NCI-H2196 (cell line): ENCODE results near the gene SF3A2.
A peak's percentile ranks its signal among the peaks of the same experiment; 100 is the strongest.

Experiments
- DNase-seq: peaks from one replicate; lab custom pipeline; 2025; ENCODE audit not compliant: unreplicated experiment; lab: John Stamatoyannopoulos, UW

The SF3A2 gene

GRCh38 chr19:2207991-2208860 lies 28.4 kb upstream of the SF3A2 start:
- no peak for DNase-seq

GRCh38 chr19:2208975-2209374 lies 27.6 kb upstream of the SF3A2 start:
- no peak for DNase-seq

- no peak for DNase-seq
Observed at GRCh38 chr19:2209408-2209807, 27.2 kb upstream of the SF3A2 start.

GRCh38 chr19:2210206-2210605 lies 26.4 kb upstream of the SF3A2 start:
- DNase-seq, result no peak

- DNase-seq, result no peak
Observed at GRCh38 chr19:2210987-2211740, 25.5 kb upstream of the SF3A2 start.

- no peak for DNase-seq
Observed at GRCh38 chr19:2212861-2213711, 23.5 kb upstream of the SF3A2 start.

- no peak for DNase-seq
Observed at GRCh38 chr19:2213799-2214198, 22.8 kb upstream of the SF3A2 start.

- DNase-seq, result no peak
Observed at GRCh38 chr19:2214251-2214650, 22.4 kb upstream of the SF3A2 start.

GRCh38 chr19:2215281-2215751 lies 21.3 kb upstream of the SF3A2 start:
- peak; percentile 77 for DNase-seq

GRCh38 chr19:2216361-2217225 lies 20.0 kb upstream of the SF3A2 start:
- DNase-seq, result no peak

- DNase-seq, result no peak
Observed at GRCh38 chr19:2217591-2217990, 19.0 kb upstream of the SF3A2 start.

GRCh38 chr19:2219726-2220125 lies 16.9 kb upstream of the SF3A2 start:
- no peak for DNase-seq

GRCh38 chr19:2221250-2221831 lies 15.3 kb upstream of the SF3A2 start:
- no peak for DNase-seq

- DNase-seq, result no peak
Observed at GRCh38 chr19:2221918-2222317, 14.7 kb upstream of the SF3A2 start.

- no peak for DNase-seq
Observed at GRCh38 chr19:2223391-2223790, 13.2 kb upstream of the SF3A2 start.

- no peak for DNase-seq
Observed at GRCh38 chr19:2223959-2224358, 12.7 kb upstream of the SF3A2 start.

- no peak for DNase-seq
Observed at GRCh38 chr19:2224754-2225349, 11.8 kb upstream of the SF3A2 start.

- DNase-seq, result no peak
Observed at GRCh38 chr19:2225415-2226050, 11.1 kb upstream of the SF3A2 start.
